HepG2 (cell line): ENCODE results near the gene INO80C.
"Not testable (repeated sequence)": the region's sequence is repeated elsewhere in the genome, so short reads cannot be mapped to it uniquely, and the experiment has no call there.

Experiments
- ARID3A ChIP-seq: IDR thresholded peaks from 2 replicates; pipeline ENCODE4 v1.6.1; 2012; ENCODE audit warnings: low read depth, low read length, improper control_type of control experiment
- TF ChIP-seq, protein P1 (sequence below): sonication (generic); formaldehyde crosslinking; IDR thresholded peaks from 2 replicates; pipeline ENCODE4 v1.5.0; 2020; ENCODE audit warnings: mild to moderate bottlenecking, missing genetic modification reagents, moderate library complexity

DNA sequence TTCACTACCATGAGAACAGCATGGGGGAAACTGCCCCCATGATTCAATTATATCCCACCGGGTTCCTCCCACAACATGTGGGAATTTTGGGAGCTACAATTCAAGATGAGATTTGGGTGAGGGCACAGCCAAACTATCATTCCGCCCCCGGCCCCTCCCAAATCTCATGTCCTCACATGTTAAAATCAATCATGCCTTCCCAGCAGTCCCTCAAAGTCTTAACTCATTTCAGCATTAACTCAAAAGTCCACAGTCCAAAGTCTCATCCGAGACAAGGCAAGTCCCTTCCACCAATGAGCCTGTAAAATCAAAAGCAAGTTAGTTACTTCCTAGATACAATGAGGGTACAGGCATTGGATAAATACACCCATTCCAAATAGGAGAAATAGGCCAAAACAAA lies 10.2 kb downstream of the INO80C start:
- TF ChIP-seq ARID3A, result not testable (repeated sequence)
- TF ChIP-seq, protein P1, sequence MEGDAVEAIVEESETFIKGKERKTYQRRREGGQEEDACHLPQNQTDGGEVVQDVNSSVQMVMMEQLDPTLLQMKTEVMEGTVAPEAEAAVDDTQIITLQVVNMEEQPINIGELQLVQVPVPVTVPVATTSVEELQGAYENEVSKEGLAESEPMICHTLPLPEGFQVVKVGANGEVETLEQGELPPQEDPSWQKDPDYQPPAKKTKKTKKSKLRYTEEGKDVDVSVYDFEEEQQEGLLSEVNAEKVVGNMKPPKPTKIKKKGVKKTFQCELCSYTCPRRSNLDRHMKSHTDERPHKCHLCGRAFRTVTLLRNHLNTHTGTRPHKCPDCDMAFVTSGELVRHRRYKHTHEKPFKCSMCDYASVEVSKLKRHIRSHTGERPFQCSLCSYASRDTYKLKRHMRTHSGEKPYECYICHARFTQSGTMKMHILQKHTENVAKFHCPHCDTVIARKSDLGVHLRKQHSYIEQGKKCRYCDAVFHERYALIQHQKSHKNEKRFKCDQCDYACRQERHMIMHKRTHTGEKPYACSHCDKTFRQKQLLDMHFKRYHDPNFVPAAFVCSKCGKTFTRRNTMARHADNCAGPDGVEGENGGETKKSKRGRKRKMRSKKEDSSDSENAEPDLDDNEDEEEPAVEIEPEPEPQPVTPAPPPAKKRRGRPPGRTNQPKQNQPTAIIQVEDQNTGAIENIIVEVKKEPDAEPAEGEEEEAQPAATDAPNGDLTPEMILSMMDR (CRISPR knock-in tag), result not testable (repeated sequence)
